Measurements from ENCODE around the gene CLRN2.
"Not testable (repeated sequence)": the region's sequence is repeated elsewhere in the genome, so short reads cannot be mapped to it uniquely, and the experiment has no call there.

The CLRN2 gene

GRCh38 chr4:17545374-17546140 lies 30.6 kb downstream of the CLRN2 start:
- DNase-seq (ENCODE audit: low spot score), result no peak

DNA sequence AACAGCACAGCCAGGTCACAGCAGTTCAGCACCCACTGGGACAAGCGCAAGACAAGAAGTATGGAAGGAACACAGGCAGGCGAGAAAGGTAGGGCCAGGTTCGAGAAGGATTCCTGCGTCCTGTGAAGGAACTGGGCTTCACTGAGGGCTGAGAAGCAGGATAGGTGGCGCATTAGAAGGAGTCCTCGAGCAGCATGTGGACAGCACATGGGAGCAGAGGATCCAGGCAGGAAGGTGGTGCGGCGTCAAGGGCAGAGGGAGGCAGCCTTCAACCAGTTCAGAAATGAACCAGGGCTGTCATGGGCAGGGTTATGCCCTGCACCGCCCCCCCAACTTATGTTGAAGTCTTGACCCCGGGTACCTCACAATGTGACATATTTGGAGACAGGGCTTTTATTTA lies 31.3 kb downstream of the CLRN2 start:
- no peak for DNase-seq (ENCODE audit: low spot score)

GRCh38 chr4:17546678-17547077 lies 31.7 kb downstream of the CLRN2 start:
- DNase-seq (ENCODE audit: low spot score), result no peak

DNA sequence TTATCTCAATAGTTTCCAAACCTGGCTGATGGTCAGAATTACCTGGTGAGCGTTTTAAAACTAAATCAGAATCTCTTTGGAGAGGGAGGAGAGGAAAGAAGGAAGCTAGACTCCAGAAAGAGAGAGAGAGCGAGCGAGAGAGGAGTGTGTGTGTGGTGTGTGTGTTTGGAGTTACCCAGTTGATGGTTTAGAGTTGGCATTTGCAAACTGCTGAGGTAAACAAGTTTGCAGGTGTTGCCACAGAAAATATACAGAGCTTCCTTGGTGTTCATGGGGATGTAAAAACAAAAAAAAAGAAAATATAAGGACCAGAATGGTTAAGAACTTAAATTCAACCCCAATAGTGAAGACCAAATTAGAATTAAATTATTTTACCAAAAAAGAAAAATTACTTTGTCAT lies 35.6 kb downstream of the CLRN2 start:
- no peak for DNase-seq (ENCODE audit: low spot score)

DNA sequence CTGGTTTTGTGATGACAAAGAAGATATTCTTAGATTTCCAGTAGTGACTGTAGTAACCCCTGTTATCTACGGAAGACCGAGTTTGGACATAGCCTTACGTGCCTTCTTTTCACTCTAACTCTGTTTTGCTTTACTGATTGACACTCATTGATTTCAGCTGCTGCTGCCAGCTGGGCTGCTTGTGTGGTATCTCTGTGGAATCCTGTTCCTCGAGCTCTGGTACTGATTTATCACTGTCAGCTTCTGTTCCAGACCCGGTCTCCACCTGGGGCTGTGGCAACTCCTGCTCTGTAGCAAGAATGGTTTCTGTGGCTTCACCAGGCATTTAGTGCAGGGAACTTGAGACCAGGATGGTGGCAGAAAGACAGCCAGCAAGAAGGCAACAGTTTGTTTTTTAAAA lies 37.5 kb downstream of the CLRN2 start:
- no peak for DNase-seq (ENCODE audit: low spot score)

DNA sequence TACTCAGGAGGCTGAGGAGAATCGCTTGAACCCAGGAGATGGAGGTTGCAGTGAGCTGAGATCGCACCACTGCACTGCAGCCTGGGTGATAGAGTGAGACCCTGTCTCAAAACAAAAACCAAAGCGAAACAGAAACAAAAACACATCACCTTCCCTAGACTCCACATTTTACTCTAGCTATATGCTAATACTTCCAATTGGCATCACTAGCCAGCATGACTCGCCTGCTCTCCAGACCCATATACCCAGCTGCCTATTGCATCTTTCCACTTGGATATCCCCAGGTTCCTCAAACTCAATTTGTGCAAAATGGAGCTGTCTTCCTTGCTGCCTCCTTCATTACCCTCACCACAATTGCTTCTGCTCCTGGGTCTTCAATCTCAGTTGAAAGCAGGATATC lies 39.6 kb downstream of the CLRN2 start:
- peak; percentile 4 for DNase-seq (ENCODE audit: low spot score)

DNA sequence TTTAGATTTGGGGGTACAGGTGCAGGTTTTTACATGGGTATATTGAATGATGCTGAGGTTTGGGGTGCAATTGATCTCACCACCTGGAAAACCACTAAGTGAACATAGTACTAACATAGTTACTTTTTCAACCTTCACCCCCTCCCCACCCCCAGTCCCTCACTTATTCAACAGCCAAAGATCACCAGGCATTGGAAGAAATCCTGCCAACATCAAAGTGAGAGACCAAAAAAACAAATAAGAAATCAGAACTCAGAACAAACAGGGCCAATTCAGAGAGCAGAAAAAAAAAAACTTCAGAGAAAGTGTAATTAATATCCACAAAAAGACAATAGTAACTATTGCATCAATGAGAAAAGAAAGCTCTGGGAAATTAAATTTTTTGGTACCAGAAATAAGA lies 41.5 kb downstream of the CLRN2 start:
- no peak for DNase-seq (ENCODE audit: low spot score)

DNA sequence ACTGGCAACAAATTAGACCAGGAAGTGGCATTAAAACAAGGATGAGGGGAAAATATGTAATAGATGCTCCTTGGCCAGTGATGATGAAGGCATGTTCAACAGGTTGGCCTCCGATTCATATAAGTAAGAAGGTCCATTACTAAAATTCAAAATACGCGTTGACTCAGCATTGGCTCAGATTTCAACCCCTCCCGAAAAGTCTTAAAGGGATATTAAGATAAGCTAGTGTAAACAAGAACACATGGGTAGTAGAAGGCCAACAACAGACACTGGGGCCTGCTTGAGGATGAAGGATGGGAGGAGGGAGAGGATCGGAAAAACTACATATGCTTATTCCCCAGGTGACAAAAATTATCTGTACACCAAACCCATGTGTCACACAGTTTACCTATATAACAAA lies 42.9 kb downstream of the CLRN2 start:
- DNase-seq (ENCODE audit: low spot score), result no peak

DNA sequence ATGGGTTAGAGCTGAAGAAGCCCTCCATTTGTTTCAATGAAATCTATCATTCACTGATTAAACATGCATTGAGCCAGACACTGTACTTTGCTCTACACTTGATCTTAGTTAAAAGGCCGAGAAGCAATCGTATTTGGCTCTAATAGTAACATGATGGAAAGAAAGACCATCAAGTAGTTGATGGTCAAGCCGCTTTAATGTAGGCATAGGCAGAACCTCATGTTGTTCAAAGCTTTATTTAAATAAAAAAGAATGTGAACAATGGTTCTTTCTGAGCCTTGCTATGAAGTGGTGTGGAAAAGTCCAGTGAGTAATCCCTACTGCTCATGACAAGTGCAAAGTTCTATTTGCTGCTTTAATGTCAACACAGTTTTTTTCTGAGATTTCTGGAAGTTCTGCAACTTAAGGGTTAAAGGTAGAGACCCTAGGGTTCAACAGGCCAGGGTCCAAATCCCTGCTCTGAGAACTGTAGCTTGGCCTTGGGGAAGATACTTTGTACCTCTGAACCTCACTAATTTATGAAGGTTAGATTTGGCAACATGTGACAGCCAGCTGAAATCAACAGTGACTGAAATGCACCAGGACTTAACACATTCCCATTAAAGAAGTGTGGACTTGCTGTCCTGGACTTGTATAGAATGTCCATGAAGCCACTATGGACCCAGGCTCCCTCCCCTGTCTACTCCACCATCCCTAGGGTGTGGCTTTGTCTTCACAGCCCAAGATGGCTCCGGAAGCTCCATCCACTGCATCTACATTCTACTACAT lies 44.2 kb downstream of the CLRN2 start:
- no peak for DNase-seq (ENCODE audit: low spot score)

- DNase-seq (ENCODE audit: low spot score), result no peak
Observed at GRCh38 chr4:17559709-17560048, 44.7 kb downstream of the CLRN2 start.

DNA sequence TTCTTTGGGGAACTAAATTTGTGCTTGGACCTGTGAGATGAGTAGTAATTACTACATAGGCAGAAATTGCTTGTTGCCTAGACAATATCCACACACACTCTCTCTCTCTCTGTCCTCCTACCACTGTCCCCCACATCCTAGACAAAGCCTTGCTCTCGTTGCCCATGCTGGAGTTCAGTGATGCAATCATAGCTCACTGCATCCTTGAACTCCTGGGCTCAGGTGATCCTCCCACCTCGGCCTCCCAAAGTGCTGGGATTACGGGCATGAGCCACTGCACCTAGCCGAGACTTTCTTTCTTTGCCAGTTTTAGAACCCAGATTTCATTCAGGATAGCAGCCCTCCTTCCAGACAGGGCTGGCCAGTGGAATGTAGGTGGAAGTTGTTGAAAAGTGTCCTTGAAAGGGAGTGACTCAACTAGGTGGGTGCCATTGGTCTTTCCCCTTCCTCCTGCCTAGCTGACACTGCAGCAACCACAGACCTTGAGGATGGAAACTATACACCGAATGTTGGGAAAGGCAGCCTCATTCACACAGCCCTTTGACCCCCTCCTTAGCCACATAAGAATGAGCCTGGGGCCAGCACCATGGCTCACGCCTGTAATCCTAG lies 45.2 kb downstream of the CLRN2 start:
- DNase-seq (ENCODE audit: low spot score), result no peak

- DNase-seq (ENCODE audit: low spot score), result peak; percentile 90
Observed at GRCh38 chr4:17561195-17561909, 46.4 kb downstream of the CLRN2 start.

DNA sequence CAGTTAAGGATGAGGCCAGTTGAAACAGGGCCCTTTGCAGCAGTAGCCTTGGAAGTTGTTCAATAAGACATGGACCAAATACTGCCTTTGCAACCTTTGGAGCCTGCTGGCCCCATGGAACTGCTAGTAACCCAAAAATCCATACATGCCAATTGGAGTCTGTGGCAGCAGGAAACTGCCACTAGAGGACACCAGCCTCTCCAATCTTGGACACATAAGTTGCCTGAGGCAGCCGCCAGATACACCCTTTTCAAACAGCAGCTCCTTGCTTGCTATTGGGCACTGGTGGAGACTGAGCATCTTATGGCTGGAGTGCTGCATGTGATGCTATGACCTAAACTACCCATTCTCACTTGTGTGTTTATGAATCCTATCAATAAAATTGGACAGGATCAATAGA lies 47.2 kb downstream of the CLRN2 start:
- no peak for DNase-seq (ENCODE audit: low spot score)

GRCh38 chr4:17565846-17566245 lies 50.9 kb downstream of the CLRN2 start:
- DNase-seq (ENCODE audit: low spot score), result no peak

DNA sequence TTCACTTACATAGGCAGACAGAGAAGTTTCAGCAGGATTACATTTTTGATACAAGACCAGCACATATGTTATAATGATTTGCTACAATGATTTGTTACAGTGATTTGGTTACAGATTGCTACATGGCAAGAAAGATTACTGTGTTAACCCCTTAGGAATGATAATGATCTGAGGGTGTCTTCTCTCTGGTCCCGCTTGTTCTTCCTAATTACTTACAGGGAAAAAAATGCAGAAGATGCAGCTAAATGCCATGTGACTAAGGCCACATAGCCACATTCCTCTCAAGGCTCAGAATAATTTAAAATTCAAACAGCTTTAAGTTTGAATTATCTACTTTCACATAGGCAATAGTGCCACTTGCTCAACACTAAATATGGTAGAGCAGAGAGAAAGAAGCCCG lies 52.3 kb downstream of the CLRN2 start:
- peak; percentile 41 for DNase-seq (ENCODE audit: low spot score)

GRCh38 chr4:17574206-17574605 lies 59.2 kb downstream of the CLRN2 start:
- DNase-seq (ENCODE audit: low spot score), result no peak

- DNase-seq (ENCODE audit: low spot score), result not testable (repeated sequence)
Observed at GRCh38 chr4:17575177-17575576, 60.2 kb downstream of the CLRN2 start.
